A673 (cell line): Measurements from ENCODE around the gene ALDH16A1. TPM values are rescaled to one million over a fixed set of nuclear protein-coding genes. Genes with fewer than 3 reads are reported as not detected.

Experiments used
- Bru-seq: library from RNA; stranded (reverse); fragments of 400-500 nt; gene quantifications from one replicate; lab custom pipeline; 2021; lab: Mats Ljungman, UMichigan
- BruChase-seq, 2 experiments: library from RNA; stranded (reverse); fragments of 400-500 nt; gene quantifications; one replicate each; lab custom pipeline; 2021; lab: Mats Ljungman, UMichigan
- BruUV-seq: library from RNA; stranded (reverse); fragments of 400-500 nt; replicated peaks from 2 replicates; lab custom pipeline; 2021; lab: Mats Ljungman, UMichigan
- CTCF ChIA-PET: fragments of 300-600 bp; sonication (Branson Sonifier 250); formaldehyde crosslinking; loops from one replicate; lab custom pipeline; 2022; ENCODE audit warnings: antibody characterized with exemption; lab: Charles Lee
- POLR2A ChIA-PET: fragments of 300-600 bp; sonication (Branson Sonifier 250); formaldehyde crosslinking; loops from one replicate; lab custom pipeline; 2022; ENCODE audit warnings: antibody characterized with exemption; ENCODE audit not compliant: low non-redundant PET; lab: Charles Lee
- DNase-seq: peaks from one replicate; pipeline ENCODE4 v3.0.0-alpha.2; 2015; ENCODE audit warnings: low spot score
- H3K27ac ChIP-seq: fragments of 200-600 bp; sonication (generic); 2 replicates; pipeline ENCODE4 v1.5.1; 2016; ENCODE audit warnings: mixed run types, low read depth, mild to moderate bottlenecking, mixed read lengths, antibody characterized with exemption, low read length; ENCODE audit not compliant: poor library complexity, severe bottlenecking
- H3K27me3 ChIP-seq: fragments of 200-600 bp; sonication (generic); replicated peaks from 2 replicates; pipeline ENCODE4 v1.6.1; 2017; ENCODE audit warnings: mixed run types, low read depth, mild to moderate bottlenecking, mixed read lengths, antibody characterized with exemption, low read length; ENCODE audit not compliant: insufficient read depth, poor library complexity
- H3K36me3 ChIP-seq: fragments of 200-600 bp; sonication (generic); 2 replicates; pipeline ENCODE4 v1.6.1; 2016; ENCODE audit warnings: mixed run types, mild to moderate bottlenecking, mixed read lengths, antibody characterized with exemption, low read length; ENCODE audit not compliant: insufficient read depth, poor library complexity, severe bottlenecking
- H3K4me1 ChIP-seq: fragments of 200-600 bp; sonication (generic); 2 replicates; pipeline ENCODE4 v1.6.1; 2017; ENCODE audit warnings: mixed run types, mild to moderate bottlenecking, mixed read lengths, antibody characterized with exemption, low read length; ENCODE audit not compliant: insufficient read depth, poor library complexity, severe bottlenecking
- H3K4me3 ChIP-seq: fragments of 200-600 bp; sonication (generic); 2 replicates; pipeline ENCODE4 v1.5.1; 2016; ENCODE audit warnings: low read depth, mixed run types, mild to moderate bottlenecking, mixed read lengths, low read length; ENCODE audit not compliant: poor library complexity, severe bottlenecking
- H3K9me3 ChIP-seq: fragments of 200-600 bp; sonication (generic); 2 replicates; pipeline ENCODE4 v1.6.1; 2016; ENCODE audit warnings: mixed run types, low read depth, mild to moderate bottlenecking, mixed read lengths, antibody characterized with exemption, low read length; ENCODE audit not compliant: poor library complexity, severe bottlenecking
- EZH2 ChIP-seq: fragments of 200-600 bp; sonication (generic); IDR thresholded peaks from 2 replicates; pipeline ENCODE4 v1.6.1; 2017; ENCODE audit warnings: borderline replicate concordance, low read depth, mild to moderate bottlenecking, mixed read lengths, antibody characterized with exemption, low read length; ENCODE audit not compliant: poor library complexity, severe bottlenecking
- intact Hi-C: fragments of 100-400 bp; cut with micrococcal nuclease; formaldehyde crosslinking; loops from one replicate; pipeline ENCODE4 v1.10.0; 2022; ENCODE audit not compliant: unreplicated experiment
- long read RNA-seq: library from polyadenylated mRNA; stranded (forward); transcript quantifications from one replicate; pipeline ENCODE4 v2.0.0, GENCODE V29; 2022
- total RNA-seq: library from RNA; stranded (reverse); gene quantifications from 2 replicates; pipeline ENCODE4 v1.2.3, GENCODE V29; 2021
- TF ChIP-seq, protein P1 (sequence below): fragments of 300-800, 200-600 bp; sonication (generic); conservative IDR thresholded peaks from 2 replicates; pipeline ENCODE4 v1.5.1; 2017; ENCODE audit warnings: low read depth, mild to moderate bottlenecking, antibody characterized with exemption, low read length, moderate library complexity, mixed read lengths

ALDH16A1 gene
- total RNA-seq (22.6 and 23.2 TPM in 2 replicates), Bru-seq, nascent RNA (percentile 58 among the genes with signal in this experiment), BruChase-seq, experiment 1, labeled RNA remaining after a 2-hour chase (percentile 54 among the genes with signal in this experiment), BruChase-seq, experiment 2, labeled RNA remaining after a 6-hour chase (percentile 79 among the genes with signal in this experiment)
- long read RNA-seq, transcript ALDH16A1-201 (17 exons, 3,153 nt): major isoform, 38 of 54 reads
- long read RNA-seq, partial matches to known transcripts: 6 of 54 reads
- long read RNA-seq, other reads (novel, unspliced or antisense): 10 of 54 reads

DNA sequence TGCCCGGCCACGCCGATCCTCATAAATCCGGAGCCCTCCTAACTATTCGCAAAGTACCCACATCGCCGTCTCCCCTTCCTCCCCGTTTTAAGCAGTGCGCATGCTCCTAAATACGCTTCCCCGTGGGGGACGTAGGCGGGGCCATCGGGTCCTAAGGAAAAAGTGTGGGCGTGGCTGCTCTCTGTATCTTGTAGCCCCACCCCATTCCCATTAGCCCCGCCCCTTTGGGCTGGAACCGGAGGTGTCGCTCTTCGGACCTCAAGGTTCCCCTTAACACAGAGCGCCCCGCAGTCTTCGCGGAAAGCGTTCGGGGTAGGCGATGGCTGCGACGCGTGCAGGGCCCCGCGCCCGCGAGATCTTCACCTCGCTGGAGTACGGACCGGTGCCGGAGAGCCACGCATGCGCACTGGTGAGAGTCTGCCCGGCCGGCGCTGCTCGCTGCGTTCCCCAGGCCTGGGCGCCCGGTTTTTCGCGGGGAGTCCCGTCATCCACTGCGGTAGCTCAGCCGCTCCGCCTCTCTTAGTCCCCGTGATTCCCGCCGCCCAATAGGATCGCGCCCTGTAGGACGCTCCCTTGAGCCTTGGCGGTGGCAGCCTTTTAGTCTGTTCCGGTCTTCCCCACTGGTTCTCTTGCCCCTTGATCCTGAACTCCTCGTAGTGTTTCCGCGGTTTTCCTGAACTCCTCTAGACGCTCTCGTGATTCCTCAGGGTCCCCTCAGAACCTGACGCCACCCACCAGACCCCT lies at the start of gene ALDH16A1:
ALDH16A1 (plus strand) TSS at position 213 of the 744 bp plus-strand sequence; CDS start at position 320, 107 bp downstream.
- TF ChIP-seq EZH2: no peak
- TF ChIP-seq, protein P1, sequence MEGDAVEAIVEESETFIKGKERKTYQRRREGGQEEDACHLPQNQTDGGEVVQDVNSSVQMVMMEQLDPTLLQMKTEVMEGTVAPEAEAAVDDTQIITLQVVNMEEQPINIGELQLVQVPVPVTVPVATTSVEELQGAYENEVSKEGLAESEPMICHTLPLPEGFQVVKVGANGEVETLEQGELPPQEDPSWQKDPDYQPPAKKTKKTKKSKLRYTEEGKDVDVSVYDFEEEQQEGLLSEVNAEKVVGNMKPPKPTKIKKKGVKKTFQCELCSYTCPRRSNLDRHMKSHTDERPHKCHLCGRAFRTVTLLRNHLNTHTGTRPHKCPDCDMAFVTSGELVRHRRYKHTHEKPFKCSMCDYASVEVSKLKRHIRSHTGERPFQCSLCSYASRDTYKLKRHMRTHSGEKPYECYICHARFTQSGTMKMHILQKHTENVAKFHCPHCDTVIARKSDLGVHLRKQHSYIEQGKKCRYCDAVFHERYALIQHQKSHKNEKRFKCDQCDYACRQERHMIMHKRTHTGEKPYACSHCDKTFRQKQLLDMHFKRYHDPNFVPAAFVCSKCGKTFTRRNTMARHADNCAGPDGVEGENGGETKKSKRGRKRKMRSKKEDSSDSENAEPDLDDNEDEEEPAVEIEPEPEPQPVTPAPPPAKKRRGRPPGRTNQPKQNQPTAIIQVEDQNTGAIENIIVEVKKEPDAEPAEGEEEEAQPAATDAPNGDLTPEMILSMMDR: no peak
- Histone ChIP-seq H3K4me1 (peaks cover 19% of the 10 kb centered on the region), H3K27ac (peak within 1 kb of the TSS; percentile 94), H3K27me3 (no peaks in the 10 kb centered on the region), H3K4me3 (peak within 1 kb of the TSS; percentile 59), H3K36me3 (peaks cover 19% of the 10 kb centered on the region), H3K9me3 (no peaks in the 10 kb centered on the region)
- POLR2A ChIA-PET: interaction anchor here (0.7 kb wide), 1 partner anchor 876 kb away, joined by 5 read pairs; no protein-coding TSS in a partner anchor
- BruUV-seq: TSS peak; percentile 24
- peak; percentile 99 for DNase-seq
- CTCF ChIA-PET: interaction anchor here (0.6 to 1.0 kb wide), 2 partner anchors 23 to 48 kb away, joined by 3 read pairs; no protein-coding TSS in a partner anchor
- intact Hi-C loops: loop anchor here (2.0 kb wide), 1 partner anchor 44 kb away; the partner anchor contains the start of gene RPS11

DNA sequence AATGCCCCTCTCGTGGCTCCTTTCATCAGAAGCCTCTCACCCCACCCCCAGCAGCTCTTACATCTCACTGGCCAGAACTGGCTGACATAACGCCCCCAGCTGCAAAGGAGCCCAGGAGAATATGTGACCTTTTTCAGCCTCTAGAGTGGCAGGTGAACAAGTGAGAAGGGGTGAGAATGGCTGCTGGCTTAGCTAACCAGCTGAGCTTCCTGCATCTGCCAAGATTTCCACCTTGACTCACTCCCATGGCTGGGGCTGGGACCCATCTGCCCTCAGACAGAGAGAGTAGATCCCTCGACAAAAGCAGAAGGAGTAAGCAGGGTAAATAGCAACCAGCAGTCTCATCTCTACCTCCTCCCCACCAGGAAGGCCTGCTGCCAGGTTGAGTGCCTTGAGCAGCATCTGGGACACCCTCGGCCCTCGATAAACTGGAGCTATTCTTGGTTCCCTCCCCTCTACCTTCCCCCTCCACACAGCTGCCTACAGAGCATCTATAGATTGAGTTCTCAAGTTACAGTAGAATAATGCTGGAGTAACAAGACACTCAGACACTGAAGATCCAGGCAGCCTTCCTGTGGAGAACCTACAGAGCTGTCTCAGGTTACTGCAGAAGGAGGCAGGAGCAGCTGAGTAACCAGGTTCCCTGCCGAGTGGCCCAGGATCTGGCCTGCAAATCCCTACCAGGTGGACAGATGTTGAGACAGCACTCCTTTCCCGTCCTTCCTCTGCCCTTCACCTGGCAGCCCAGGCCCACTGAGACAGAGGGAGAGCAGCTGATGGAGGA lies 49.4 kb upstream of the ALDH16A1 start:
- DNase-seq: peak; percentile 82
- no TSS peak for BruUV-seq
- ChIA-PET CTCF (interaction anchor here (0.6 to 0.7 kb wide), 2 partner anchors 12 to 236 kb away, joined by 3 read pairs; partner anchors contain the start of gene RRAS), POLR2A (interaction anchor here (0.5 kb wide), 2 partner anchors 18 to 64 kb away, joined by 5 read pairs; no protein-coding TSS in a partner anchor)
- intact Hi-C loops: no loop called here
- Histone ChIP-seq H3K36me3 (no peaks in the 10 kb centered on the region), H3K27me3 (no peaks in the 10 kb centered on the region), H3K4me3 (no peak overlapping the region), H3K27ac (peak overlapping the region; percentile 26), H3K4me1 (peaks cover 14% of the 10 kb centered on the region), H3K9me3 (no peaks in the 10 kb centered on the region)
- TF ChIP-seq, protein P1: no peak

DNA sequence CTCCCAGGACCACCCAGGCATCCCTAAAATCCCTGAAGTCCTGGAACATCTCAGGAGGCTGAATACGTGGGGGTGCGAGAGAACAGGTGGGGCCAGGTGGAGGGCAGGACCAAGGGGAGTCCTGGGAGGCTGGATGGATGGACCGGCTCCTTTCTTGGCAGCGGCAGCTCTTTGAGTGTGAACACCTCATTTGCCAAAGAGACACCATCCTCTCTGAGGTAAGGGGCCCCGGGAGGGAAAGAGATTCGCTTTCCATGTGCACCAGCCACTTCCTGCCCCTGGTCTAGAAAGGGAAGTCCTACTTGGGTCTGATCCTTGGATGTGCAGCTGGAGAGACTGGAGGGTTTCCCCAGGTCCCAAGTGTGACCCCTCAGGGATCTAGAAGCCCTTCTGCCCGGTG lies 45.9 kb upstream of the ALDH16A1 start:
- no peaks in the 10 kb centered on the region for H3K9me3 ChIP-seq
- H3K27me3 ChIP-seq: no peaks in the 10 kb centered on the region
- TF ChIP-seq, protein P1: no peak
- ChIA-PET POLR2A (no interaction called here), CTCF (no interaction called here)
- no peak overlapping the region for H3K27ac ChIP-seq
- no TSS peak for BruUV-seq
- H3K36me3 ChIP-seq: no peaks in the 10 kb centered on the region
- H3K4me3 ChIP-seq: no peak overlapping the region
- intact Hi-C loops: no loop called here
- H3K4me1 ChIP-seq: peaks cover 14% of the 10 kb centered on the region
- DNase-seq: no peak
